Heart left ventricle (tissue), 16 donors: ENCODE results near the gene NUP210. TPM values are rescaled to one million over a fixed set of nuclear protein-coding genes. Genes with fewer than 3 reads are reported as not detected.

Experiments
- ATAC-seq, 4 donors: fragments of 200-7000 bp; cut with Tn5 transposase; one replicate each; pipeline ENCODE4 v1.9.1; 2020 to 2022; ENCODE audit warnings: moderate library complexity in 4 of 4, mild to moderate bottlenecking in 3 of 4, moderate number of reproducible peaks in 1 of 4
- DNase-seq, 5 donors: peaks; one replicate each; pipeline ENCODE4 v3.0.0-alpha.2; 2020
- H3K27ac ChIP-seq, 12 donors: fragments of 200-600 bp; sonication (generic) in 4 of 12; one replicate each; pipeline versions ENCODE4 v1.5.0 to v1.8.0; 2016 to 2022; ENCODE audit warnings: mild to moderate bottlenecking in 2 of 12
- H3K27me3 ChIP-seq, 9 donors: fragments of 200-600 bp; sonication (generic) in 2 of 9; one replicate each; pipeline versions ENCODE4 v1.5.1 to v1.8.0; 2016 to 2022; ENCODE audit warnings: mild to moderate bottlenecking in 3 of 9
- H3K36me3 ChIP-seq, 9 donors: fragments of 200-600 bp; sonication (generic) in 2 of 9; one replicate each; pipeline versions ENCODE4 v1.5.0 to v1.8.0; 2018 to 2022; ENCODE audit warnings: mild to moderate bottlenecking in 2 of 9
- H3K4me1 ChIP-seq, 12 donors: fragments of 200-600 bp; sonication (generic) in 4 of 12; one replicate each; pipeline versions ENCODE4 v1.5.0 to v1.8.0; 2016 to 2022; ENCODE audit warnings: mild to moderate bottlenecking in 3 of 12
- H3K4me3 ChIP-seq, 12 donors: fragments of 200-600 bp; sonication (generic) in 4 of 12; one replicate each; pipeline versions ENCODE4 v1.5.0 to v1.8.0; 2017 to 2022; ENCODE audit warnings: mild to moderate bottlenecking in 9 of 12, moderate library complexity in 4 of 12
- H3K9me3 ChIP-seq, 12 donors: fragments of 200-600 bp; sonication (generic) in 4 of 12; one replicate each; pipeline versions ENCODE4 v1.5.0 to v1.8.0; 2016 to 2022; ENCODE audit warnings: mild to moderate bottlenecking in 1 of 12
- CTCF ChIP-seq, 12 donors: fragments of 200-600 bp; sonication (generic) in 4 of 12; IDR thresholded peaks; one replicate each; pipeline versions ENCODE4 v1.5.0 to v1.8.0; 2018 to 2022; ENCODE audit warnings: antibody characterized with exemption in 12 of 12, mild to moderate bottlenecking in 5 of 12
- POLR2A ChIP-seq, 2 donors: fragments of 450-650 bp; IDR thresholded peaks; one replicate each; pipeline ENCODE4 v1.6.1; 2017; ENCODE audit warnings: antibody characterized with exemption in 2 of 2, mild to moderate bottlenecking in 2 of 2, moderate library complexity in 2 of 2
- WGBS, 4 donors: extraction: QIAGEN DNeasy Blood & Tissue Kit in 2 of 4; methylation state at CpG; one replicate each; pipeline versions ENCODE4 v1.1.5 to v1.1.7; 2013 to 2018; 5-methylcytosine and 5-hydroxymethylcytosine counted together
- intact Hi-C, 10 donors: fragments of 100-400 bp; cut with DNase I; formaldehyde crosslinking; loops; one replicate each; pipeline versions ENCODE4 v1.11.1 to v1.14.2; 2022
- polyA plus RNA-seq, 2 donors: library from polyadenylated mRNA; stranded (reverse); fragments of 200-250 nt; gene quantifications; one replicate each; pipeline ENCODE4 v1.2.3, GENCODE V29; 2013
- total RNA-seq, 9 donors: library from RNA; depleted of rRNA in 2 of 9; stranded (reverse); fragments of >200 nt in 2 of 9; fragmentation: NEBNext Ultra II Directional in 3 of 9; extraction: Animal tissue kit (Norgen Biotek cat#: 25700) in 3 of 9; gene quantifications; one replicate each; pipeline versions ENCODE4 v1.1.0 to v1.2.4, GENCODE V29; 2016 to 2023
- donor health status: ischemic (EF 13 %, LVEDD 7.1; RV severe dilation, severe dysfunction).
- donor health status: healthy with polysubstance abuse.
- donor health status: DM: no; HTN: yes; CAD: no.
- donor health status: DM: no; HTN: no; CAD: no.
- donor health status: ischemic (EF 25% LVEDD 6.9; RV normal size, moderate dysfunction).
- donor health status: ischemic (EF 25% LVEDD 5.7; RV mildly dilated, moderate dysfunction).
- donor health status: healthy.
- donor health status: DM: yes; HTN: yes; CAD: no.
- donor health status: ischemic (EF 35%, LVEDD 5.7; RV mildly dilated, moderate dysfunction).
- donor health status: nonischemic (EF 11% LVEDD 7.7; RV severe dilation, severe dysfunction).
- donor health status: DM: yes; HTN: yes; CAD: no.
- donor health status: PGD.
- donor health status: ischemic (EF 29% LVEDD 5.4; RV normal size, mild dysfunction).
- donor health status: nonischemic (EF 23%, LVEDD 6.1; RV moderate dilation, normal function).

Gene NUP210
- total and polyA plus RNA-seq, 11 donors, result 1.3 to 9.7 (median 2.6) TPM

GRCh38 chr3:13461169-13462124, 41.3 kb upstream of the NUP210 start:
- no peak overlapping the region for H3K27ac ChIP-seq
- WGBS, 4 donors, result 37 to 48% (median 38%) methylated on average over 9 to 14 of the region's 14 CpGs
- ATAC-seq, result peak in 1 of 4 donors; percentile 49

GRCh38 chr3:13460341-13460736, 40.2 kb upstream of the NUP210 start:
- Histone ChIP-seq H3K36me3 (no peaks in the 10 kb centered on the region), H3K4me1 (peaks cover 0 to 17% (median 0%) of the 10 kb centered on the region in 12 donors), H3K9me3 (no peaks in the 10 kb centered on the region), H3K27ac (no peak overlapping the region), H3K27me3 (peaks cover 0 to 5% (median 0%) of the 10 kb centered on the region in 9 donors), H3K4me3 (no peak overlapping the region)
- ATAC-seq (no peak), DNase-seq (no peak)
- intact Hi-C loops, result loop anchor here in 1 of 10 donors (5.0 kb wide), 1 partner anchor 373 kb away; no protein-coding TSS in a partner anchor
- TF ChIP-seq POLR2A (IDR thresholded peaks at IDR 0.05), result no peak
- TF ChIP-seq CTCF (IDR thresholded peaks at IDR 0.05), result no peak
- WGBS, 4 donors, result 93 to 98% (median 94%) methylated on average over 5 to 7 of the region's 7 CpGs

More at GRCh38 chr3:13461169-13462124, 41.3 kb upstream of the NUP210 start:
- DNase-seq, result peak; percentile 23 to 79 (median 47)
- Histone ChIP-seq H3K4me3 (no peak overlapping the region), H3K9me3 (no peaks in the 10 kb centered on the region), H3K27me3 (peaks cover 0 to 5% (median 0%) of the 10 kb centered on the region in 9 donors), H3K4me1 (peaks cover 0 to 17% (median 0%) of the 10 kb centered on the region in 12 donors), H3K36me3 (no peaks in the 10 kb centered on the region)
- intact Hi-C loops, result loop anchor here in 1 of 10 donors (5.0 kb wide), 1 partner anchor 374 kb away; no protein-coding TSS in a partner anchor
- TF ChIP-seq CTCF (IDR thresholded peaks at IDR 0.05) (peak in 11 of 12 donors; percentile 19 to 59 (median 46)), POLR2A (IDR thresholded peaks at IDR 0.05) (no peak)

- DNase-seq, result no peak
- intact Hi-C loops, result loop anchor here in 8 of 10 donors (5.0 to 10.0 kb wide), 8 partner anchors 115 to 595 kb away; no protein-coding TSS in a partner anchor
- H3K36me3 ChIP-seq, result no peaks in the 10 kb centered on the region
- peaks cover 0 to 5% (median 0%) of the 10 kb centered on the region in 9 donors for H3K27me3 ChIP-seq
- H3K27ac ChIP-seq, result no peak overlapping the region
- peaks cover 0 to 17% (median 0%) of the 10 kb centered on the region in 12 donors for H3K4me1 ChIP-seq
- no peaks in the 10 kb centered on the region for H3K9me3 ChIP-seq
- H3K4me3 ChIP-seq, result no peak overlapping the region
- TF ChIP-seq POLR2A (IDR thresholded peaks at IDR 0.05) (no peak), CTCF (IDR thresholded peaks at IDR 0.05) (no peak)
- no peak for ATAC-seq
- 55 to 75% (median 69%) methylated on average over 8 to 9 of the region's 9 CpGs for WGBS, 4 donors
Measured at GRCh38 chr3:13459605-13460340, 39.7 kb upstream of the NUP210 start.
